Measurements from ENCODE around the gene LPGAT1.
A peak's percentile ranks its signal among the peaks of the same experiment; 100 is the strongest.

Gene LPGAT1

GRCh38 chr1:211761400-211761799 is 69.2 kb downstream of the LPGAT1 start:
- no peak for DNase-seq

- no peak for DNase-seq
Measured at GRCh38 chr1:211756471-211757020, 74.0 kb downstream of the LPGAT1 start.

DNA sequence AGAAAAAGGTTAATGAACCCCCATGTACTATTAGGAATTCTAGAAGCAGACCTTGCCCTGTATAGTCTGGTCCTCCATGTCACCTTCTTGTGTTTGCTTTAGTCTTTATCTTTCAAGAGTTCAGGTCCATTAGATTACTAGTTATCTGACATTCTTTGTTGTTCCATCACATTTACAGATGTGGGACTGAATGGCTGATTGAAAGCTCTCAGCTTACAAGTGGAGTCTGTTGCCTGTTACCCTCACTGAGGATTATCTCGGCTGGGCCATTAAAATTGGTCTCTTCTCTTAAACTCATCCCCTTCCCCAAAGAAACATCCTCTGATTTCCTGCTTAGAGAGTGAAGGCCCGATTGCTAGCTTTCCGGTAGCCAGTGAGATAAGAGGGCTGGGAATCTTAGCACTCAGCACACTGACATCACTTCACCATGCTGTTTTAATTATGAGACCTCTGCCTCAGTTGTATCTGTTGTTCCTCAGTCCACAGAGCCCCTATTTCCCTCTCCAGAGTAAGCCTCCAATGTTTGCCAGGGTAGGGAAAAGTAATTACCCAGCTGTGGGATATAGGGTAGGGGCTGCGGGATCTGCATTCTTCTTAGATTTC is 76.8 kb downstream of the LPGAT1 start:
- DNase-seq, result no peak

DNA sequence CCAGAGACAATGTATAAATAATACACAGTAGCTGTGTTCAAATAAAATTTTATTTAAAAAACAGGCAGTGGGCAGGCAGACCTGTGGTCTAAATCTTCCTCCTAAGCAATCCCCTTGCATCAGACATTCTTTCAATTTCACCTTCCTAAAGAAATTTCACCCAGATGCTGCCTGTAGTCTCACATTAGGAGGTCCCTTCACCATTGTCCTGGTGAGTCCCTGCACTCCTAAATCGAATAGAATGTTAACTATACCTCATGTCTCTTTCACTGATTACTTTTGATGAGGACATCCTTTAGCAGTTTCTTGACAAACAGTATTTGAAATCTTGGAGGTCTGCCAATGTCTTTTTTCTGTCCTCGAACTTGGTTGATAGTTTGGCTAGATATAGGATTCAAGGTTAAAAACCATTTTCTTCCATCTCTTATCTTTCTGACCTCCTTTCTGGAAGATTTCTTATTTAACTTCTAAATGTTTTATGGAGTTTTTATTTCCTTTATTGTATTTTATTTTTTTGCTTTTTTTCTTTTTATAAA is 77.5 kb downstream of the LPGAT1 start:
- no peak for DNase-seq

- DNase-seq, result no peak
Measured at GRCh38 chr1:211752317-211752716, 78.2 kb downstream of the LPGAT1 start.

DNA sequence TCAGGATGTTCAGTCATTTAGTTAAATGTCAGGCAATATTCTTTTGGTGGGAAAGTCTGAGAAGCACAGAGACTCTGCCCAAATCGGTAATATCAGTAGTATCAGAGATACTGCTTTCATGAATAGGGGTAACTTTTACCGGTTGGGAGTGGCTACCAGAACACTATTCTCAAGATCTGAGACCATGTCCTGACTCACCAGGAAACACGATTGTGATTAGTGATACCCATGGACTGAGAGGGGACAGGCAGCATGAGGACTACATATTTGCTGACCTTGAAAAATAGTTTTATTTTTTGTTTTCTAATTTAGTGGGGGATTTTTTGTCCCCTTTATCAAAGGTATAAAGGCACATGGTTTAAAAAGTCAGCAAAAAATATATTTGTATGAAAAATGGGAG is 79.1 kb downstream of the LPGAT1 start:
- DNase-seq, result no peak

DNA sequence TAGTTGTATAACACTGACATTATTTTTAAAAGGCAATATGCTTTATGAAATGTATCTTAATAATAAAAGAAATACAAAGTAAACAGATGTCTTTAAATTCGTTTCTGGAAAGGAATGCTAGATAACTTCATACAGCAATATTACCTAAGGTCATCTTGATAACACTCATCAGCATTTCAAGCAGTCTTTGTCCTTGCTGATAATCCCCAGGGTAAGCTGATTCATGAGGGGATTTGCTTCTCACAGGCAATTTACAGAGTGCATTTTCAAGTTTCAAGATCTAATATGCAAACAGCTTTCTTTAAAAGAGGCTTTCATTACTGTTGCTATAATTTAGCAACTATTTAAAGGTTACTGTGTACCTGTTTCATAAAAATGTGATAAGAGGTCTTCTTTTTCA is 80.0 kb downstream of the LPGAT1 start:
- no peak for DNase-seq

GRCh38 chr1:211749251-211749650 is 81.3 kb downstream of the LPGAT1 start:
- no peak for DNase-seq

DNA sequence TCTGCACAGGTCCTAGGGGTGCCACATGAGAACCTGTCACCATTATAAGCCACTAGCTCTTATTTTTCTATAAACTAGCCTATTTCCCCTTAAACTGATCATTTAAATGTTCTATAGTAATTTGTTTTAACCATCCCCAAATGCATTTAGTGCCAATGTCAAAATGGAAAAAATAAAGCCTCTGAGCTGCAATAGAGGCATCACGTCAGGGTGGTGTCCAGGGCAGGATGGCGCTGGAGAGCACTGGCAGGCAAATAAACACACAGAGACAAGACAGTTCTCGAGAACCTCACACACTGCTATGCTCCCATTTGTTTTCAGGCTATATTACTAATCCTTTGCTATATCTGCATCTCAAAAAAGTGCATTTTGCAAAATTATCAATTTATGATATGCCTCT is 81.8 kb downstream of the LPGAT1 start:
- no peak for DNase-seq

DNA sequence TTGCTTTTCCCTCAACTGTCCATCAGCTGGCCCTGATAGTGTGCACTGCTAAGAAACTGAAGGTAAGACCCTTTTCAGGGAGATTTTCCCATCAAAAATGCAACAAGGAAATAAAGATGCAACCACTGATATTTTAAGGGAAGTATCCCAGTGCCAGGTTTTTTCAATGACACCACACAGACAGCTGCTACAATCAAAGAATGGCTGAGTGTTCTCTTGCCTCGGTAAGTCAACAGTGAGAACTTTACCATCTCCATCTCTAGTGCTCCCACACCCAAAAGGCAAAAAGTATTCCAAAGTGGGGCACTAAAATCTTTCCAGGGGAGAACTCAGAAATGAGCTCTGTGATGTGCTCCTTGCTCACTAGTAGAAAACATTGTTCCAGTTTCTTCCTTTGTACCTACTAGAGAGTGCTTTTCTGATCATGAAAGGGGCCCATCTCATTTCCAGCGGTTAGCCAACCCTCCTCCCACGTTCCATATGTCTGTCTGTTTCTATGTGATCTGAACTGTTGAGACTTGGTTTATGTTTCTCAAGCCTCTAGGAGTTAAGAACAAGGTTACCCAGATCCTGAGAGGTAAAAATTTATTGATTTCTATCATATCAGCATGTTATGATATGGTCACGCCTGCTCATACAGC is 87.6 kb downstream of the LPGAT1 start:
- no peak for DNase-seq

GRCh38 chr1:211742272-211742671 is 88.3 kb downstream of the LPGAT1 start:
- no peak for DNase-seq

DNA sequence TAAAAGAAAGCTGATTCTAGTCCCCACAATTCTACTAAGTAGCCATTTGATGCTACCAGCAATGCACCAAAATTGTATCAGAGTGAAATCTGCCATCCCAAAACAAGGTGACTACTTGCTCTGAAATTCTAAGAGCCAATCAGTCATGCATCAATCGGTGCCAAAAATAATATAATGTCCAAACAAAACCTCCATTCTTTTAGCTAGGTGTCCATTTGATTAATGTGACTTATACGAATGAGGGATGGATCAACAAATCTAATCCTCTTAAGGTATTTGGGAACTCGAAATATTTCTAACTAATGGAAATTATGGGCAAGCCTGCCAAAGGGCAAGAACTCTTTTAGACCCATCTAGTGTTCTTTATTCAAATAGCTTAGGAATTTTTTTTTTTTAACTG is 88.8 kb downstream of the LPGAT1 start:
- DNase-seq, result no peak

GRCh38 chr1:211741116-211741515 is 89.4 kb downstream of the LPGAT1 start:
- no peak for DNase-seq

- no peak for DNase-seq
Measured at GRCh38 chr1:211739671-211740411, 90.7 kb downstream of the LPGAT1 start.

- DNase-seq, result no peak
Measured at GRCh38 chr1:211738691-211739301, 91.8 kb downstream of the LPGAT1 start.

GRCh38 chr1:211738096-211738690 is 92.4 kb downstream of the LPGAT1 start:
- no peak for DNase-seq

DNA sequence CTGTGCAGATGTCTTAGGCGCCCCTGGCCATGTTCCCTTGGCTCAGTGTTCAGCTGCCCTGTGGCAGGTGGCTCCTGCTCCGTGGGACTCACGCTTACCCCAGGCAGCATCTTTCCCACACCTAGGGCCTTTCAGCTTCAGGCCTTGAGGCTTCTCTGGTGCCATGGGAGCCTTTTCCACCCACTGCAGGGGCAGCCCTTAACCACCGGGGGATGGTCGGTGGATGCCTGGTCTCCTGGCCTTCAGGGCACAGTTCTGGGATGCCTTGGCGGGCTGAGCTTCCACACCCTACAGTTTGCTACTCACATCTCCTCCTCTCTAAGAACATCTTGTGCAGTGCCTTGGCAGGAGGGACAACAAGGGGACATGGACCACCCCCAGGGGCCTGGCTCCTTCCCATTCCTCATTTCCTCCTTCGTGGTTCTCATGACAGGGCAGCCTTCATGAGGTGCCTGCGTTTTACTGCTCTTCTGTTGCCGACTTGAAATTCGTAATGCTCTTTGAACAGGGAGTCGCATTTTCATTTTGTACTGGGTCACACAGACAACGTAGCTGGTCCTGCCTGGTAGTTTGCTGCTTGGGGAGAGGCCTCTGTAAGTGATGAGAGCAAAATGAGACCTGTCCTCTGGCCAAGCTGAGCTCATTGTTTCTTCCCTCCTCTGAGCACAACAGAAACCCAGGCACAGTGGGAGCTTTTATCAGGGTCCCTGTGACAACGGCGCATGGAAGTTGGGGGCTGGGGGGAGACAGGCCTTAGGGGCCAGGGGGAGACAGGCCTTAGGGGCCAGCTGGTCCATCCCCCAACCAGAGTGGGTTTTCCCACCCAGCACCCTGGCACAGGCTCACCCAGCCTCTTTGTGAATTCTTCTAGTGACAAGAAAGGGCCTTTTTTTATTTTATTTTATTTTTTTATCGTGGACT is 93.2 kb downstream of the LPGAT1 start:
- DNase-seq, result no peak

GRCh38 chr1:211736351-211736915 is 94.1 kb downstream of the LPGAT1 start:
- no peak for DNase-seq

DNA sequence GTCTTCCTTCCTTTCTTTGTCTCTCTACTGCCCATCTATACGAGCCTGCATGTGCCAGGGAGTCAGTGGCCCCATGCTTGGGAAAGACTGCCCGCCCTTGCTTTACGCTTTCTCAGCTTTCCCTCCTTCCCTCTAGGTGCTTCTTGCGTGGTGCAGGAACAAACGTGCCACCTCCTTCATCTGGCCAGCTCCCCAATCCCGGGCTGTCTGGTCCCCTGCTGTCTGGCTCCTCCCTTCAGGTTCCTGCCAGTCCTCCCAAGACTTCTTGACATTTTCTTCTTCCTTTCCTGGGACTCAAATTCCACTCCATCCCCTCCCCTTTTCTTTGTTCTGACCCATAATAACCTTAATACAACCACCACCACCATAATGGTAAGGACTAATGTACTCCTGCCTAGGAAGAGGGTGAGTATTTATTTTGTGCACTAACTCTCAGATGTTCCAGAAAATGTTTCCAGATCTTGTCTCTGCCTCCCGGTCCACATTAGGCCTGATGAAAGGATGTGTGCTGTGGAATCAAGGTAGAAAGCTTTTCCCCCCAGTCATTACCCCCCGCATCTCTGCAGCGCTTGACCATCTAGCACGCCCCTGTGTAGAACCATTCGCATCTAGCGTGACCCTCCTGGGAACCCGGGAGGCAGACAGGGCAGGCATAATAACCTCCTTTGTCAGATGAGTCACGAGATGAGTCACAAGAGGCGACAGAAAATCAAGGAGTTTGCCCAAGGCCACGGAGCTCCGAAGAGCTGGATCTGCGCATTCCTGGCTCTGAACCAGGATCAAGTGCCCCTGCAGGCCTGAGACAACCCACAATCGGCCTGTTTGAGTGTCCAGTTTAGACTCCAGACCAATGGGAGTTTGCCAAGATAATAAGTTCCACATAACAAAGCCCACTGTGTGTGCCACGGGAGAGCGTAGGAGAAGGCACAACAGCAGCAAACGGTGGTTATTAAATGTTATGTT is 95.1 kb downstream of the LPGAT1 start:
- peak; percentile 53 for DNase-seq

- DNase-seq, result peak; percentile 93
Measured at GRCh38 chr1:211734791-211735190, 95.8 kb downstream of the LPGAT1 start.
